B cell (primary cell): ENCODE measurements around the gene TMED10.

Source experiments
- CTCF ChIP-seq: fragments of 200-600 bp; IDR thresholded peaks from one replicate; pipeline ENCODE4 v1.8.0; 2022; ENCODE audit warnings: antibody characterized with exemption, mild to moderate bottlenecking
- EZH2 ChIP-seq: IDR thresholded peaks from 2 replicates; pipeline ENCODE4 v1.6.1; 2012; ENCODE audit warnings: borderline replicate concordance, low read depth, mild to moderate bottlenecking, moderate library complexity, low read length; ENCODE audit not compliant: insufficient read depth, poor library complexity, severe bottlenecking

GRCh38 chr14:75134644-75135043, 41.8 kb downstream of the TMED10 start:
- TF ChIP-seq CTCF = no peak
- TF ChIP-seq EZH2 = no peak
